ENCODE measurements around the gene PLA1A.
"Not testable (repeated sequence)": the region's sequence is repeated elsewhere in the genome, so short reads cannot be mapped to it uniquely, and the experiment has no call there.

PLA1A gene, protein sequence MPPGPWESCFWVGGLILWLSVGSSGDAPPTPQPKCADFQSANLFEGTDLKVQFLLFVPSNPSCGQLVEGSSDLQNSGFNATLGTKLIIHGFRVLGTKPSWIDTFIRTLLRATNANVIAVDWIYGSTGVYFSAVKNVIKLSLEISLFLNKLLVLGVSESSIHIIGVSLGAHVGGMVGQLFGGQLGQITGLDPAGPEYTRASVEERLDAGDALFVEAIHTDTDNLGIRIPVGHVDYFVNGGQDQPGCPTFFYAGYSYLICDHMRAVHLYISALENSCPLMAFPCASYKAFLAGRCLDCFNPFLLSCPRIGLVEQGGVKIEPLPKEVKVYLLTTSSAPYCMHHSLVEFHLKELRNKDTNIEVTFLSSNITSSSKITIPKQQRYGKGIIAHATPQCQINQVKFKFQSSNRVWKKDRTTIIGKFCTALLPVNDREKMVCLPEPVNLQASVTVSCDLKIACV

DNA sequence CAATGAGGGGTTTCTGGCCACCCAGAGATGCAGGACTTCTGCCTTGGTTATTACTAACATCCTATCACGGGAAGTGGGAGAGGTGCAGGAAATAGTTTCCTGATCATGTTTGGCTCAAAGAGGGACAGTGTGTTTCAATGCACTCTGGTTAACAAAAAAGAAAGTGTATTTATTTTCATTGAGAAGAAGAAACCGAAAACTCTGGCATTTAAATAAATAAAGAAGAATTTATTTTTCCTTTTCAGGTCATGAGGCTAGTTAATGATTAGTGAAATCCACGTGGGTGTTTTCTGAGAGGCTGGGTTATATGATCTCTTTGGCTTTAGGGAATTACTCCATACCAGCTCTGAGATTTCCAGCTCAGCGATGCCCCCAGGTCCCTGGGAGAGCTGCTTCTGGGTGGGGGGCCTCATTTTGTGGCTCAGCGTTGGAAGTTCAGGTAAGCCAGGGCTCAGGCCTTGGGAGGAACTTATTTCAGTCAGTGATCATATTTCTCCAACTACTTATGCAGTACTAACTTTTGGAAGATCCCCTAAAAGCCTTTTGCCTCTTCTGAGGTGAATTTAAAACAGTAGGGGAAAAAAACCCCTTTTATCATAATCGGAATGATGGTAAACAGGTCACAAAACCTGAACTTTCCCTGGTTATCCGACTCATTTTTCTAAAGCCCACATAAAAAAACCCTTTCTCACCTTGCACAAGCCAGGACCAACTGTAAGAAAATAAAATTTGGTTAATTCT is at the start of gene PLA1A:
Gene PLA1A (plus strand): TSS at position 338 of the 741 bp plus-strand sequence. CDS start 29 bp downstream, at position 367.
- no peak for DNase-seq

DNA sequence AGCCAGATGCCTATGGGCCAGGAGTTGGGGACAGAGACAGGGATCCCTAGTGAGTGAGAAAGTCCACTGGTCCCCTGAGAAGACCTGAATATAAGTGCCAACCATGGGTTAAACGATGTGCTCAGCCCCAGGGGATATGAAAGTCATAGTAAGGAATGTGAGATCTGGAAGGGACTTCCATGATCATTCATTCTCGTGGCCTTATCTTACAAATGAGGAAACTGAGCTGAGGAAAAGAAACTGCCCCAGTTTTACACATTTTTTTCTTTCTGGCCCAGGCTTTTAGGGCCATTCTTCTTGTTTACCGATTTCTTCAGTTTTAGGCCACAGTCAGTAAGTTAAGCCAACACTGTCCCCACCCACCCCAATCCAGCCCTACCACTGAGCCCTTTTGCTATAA is 49.3 kb upstream of the PLA1A start:
- no peak for DNase-seq

DNA sequence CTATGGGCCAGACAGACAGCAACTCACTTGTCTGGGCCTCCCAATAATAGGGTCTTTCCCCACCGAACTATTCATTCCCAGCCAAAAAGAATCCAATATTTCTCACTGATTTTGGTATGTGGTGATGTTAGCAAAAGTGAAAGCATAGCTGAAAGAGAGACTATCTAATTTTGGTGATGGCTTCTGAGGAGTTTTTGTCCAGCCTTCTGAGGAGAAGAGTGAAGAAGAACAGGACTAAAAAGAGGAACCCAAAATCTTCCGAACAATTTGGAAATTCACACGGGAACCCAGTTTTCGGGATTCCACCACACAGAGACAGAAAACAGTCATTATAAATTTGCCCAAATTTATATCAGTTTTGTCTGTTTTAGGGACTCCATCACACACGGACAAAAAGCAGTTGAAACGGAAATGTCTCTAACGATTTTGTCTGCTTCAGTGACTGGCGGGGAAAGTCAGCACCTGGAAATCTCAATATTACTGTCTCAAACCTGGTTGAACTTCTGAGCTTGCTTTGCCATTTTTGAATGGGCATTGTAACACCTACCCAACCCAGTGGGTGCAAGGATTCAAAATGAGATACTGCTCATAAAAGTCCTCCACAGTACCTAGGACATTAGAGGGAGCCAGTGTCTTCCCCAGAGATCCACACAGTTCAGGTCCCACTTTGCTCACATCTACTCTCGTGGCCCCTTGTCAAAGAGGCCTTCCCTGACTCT is 47.3 kb upstream of the PLA1A start:
- no peak for DNase-seq

DNA sequence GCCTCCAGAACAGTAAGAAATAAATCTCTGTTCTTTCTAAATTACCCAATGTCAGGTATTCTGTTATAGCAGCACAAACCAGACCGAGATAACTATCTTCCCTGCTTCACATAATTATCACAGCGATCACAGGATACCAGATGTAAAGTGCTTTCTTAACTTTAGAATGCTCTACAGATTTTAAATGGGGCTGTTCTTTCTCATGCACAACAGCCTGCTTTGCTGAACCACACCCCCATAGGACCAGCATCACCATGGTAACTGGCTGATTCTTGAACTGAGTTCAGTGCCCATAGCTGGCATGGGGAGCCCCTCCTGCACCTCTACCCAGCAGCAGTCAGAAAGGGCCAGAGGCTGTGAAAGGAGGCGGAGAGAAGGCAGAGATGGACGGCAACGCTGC is 46.1 kb upstream of the PLA1A start:
- no peak for DNase-seq

DNA sequence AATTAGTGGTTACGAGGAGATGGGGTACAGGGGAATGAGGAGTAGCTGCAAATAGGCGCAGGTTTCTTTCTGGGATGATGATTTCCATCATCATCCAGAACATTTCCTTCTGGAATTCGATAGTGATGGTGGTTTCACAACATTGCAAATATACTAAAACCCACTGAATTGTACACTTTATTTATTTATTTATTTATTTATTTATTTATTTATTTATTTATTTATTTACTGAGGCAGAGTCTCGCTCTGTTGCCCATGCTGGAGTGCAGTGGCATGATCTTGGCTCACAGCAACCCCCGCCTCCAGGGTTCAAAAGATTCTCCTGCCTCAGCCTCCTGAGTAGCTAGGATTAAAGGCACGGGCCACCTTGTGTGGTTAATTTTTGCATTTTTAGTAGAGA is 44.8 kb upstream of the PLA1A start:
- not testable (repeated sequence) for DNase-seq

DNA sequence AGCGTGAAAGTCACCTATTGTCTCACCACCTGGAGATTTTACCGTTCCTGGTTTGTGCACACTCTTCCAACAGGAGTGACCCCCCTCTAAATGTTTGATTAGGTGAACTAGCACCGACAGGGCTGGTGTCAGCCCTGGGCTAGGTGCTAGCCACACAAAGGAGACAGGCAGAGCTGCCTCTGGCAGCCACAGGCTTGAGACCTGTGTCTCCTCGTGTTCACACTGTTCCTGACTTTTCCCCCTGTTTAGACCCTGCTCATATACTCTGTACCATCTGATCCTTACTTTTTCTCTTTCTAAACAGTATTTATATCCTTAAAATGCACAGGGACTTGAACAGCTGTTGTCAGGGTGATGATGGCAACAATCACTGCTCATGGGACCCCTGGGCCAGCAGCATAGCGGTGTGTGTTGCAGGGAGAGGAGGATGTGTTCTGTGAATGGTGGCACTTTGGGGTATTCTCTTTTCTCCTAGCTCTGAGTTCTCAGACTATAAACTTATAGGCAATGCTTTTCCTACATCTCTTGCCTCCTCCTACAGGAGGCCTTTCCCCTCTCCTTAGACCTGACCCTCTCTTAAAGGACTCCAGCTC is 43.8 kb upstream of the PLA1A start:
- no peak for DNase-seq

DNA sequence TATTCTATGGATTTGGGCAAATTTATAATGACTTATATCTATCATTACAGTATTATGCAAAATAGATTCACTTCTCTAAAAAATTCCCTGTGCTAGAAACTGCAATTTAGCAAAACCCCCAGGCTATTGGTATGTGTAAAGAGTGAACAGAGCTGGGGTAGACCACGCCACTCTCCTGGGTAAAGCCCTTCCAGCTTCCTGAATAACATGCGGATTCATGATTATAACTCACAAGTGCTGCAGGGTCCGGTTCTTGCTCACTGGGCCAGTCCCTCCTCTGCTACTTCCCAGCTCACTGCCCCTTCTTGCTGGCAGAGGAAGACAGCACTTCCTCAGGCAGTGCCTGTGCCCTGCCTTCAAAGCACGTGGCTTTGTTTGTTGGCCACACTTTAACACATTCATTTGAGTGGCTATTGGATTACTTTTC is 42.4 kb upstream of the PLA1A start:
- no peak for DNase-seq

DNA sequence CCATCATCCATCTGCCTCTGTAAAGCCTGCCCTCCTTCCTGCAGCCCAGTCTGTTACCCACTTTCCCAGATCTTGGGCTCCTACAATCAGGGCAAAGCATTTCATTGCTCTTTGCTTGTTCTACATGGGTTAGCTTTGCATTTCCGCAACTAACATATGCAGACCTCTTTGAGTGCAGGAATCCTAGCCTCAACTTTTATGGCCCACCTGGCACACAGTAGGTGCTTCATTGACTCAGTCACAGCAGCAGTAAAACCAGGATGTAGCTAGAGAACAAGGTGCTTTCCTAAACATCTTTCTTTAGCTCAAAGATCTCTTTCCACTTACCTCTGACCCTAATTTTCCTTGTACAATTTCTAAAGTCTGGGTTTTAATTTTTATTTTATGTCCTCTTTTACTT is 41.8 kb upstream of the PLA1A start:
- DNase-seq: no peak

DNA sequence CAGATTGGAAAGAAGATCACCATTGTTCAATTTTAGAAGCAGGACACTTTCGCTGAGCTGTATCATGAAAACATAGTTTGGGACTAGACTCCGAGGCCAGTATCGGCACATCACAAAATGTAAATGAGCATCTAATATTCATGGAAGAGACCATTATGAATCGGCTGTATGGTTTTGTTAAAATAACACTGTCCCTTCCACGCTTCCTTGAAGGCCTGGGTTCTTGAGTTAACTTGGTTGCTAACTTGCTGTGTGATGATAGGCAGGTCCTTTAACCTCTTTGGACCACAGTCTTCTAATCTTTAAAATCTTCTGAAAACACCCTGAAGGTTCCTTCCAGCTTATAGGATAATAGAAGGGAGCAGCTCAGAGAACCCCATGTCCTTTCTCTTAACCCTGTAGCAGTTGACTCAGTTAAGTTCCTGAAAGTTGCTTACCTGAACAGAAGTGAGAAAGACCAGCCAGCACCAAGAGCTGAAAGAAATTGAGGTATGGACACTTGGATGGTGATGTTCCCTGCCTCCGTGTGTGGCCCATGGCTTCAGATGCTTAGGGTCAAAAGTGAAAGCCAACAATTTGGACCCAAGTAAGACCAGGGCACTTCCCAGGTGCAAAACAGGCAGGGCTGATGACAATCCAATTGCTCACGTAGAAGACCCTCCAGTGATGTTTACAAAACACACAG is 40.4 kb upstream of the PLA1A start:
- no peak for DNase-seq

DNA sequence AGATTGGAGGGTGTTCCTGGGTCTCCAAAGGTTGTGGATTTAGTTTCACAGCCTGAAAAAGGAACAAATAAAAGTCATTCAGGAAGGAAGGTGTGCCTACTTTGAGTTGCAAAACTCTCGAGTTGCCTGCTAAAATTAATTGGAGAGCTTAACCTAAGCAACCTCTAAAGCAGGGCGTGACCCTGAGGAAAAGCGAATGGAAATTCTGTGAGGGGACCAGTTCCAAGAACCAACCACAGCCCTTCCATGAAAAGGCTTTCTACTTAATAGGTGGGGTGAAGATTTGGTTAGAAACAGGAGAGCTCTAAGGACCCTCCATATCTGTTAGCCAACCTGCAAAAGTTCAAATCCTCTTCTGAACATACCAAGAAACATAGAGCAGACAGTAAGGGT is 39.8 kb upstream of the PLA1A start:
- peak; percentile 17 to 33 for DNase-seq

DNA sequence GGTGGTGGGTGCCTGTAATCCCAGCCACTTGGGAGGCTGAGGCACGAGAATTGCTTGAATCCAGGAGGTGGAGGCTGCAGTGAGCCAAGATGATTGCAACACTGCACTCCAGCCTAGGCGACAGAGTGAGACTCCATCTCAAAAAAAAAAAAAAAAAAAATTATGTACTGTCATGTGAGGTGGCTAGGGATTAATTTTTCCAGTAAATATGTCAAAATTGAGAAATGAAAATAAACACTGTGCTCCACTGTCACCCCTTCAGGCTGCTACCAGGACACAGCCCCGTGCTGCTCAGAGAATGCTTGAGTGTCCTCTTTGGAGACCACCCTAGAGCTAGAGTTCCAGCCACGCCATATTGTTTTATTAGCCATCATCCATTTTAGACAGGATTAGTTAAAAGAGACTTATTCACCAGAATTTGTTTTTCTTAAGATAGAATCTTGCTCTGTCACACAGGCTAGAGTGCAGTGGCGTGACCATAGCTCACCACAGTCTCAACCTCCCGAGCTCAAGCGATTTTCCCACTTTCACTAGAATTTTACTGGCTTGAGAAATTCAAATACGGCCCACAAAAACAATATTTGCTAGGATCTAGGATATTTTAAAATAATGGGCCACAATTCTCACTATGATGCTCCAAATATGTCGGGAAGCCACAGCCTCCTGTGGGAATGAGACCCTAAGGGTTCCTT is 38.9 kb upstream of the PLA1A start:
- no peak for DNase-seq

DNA sequence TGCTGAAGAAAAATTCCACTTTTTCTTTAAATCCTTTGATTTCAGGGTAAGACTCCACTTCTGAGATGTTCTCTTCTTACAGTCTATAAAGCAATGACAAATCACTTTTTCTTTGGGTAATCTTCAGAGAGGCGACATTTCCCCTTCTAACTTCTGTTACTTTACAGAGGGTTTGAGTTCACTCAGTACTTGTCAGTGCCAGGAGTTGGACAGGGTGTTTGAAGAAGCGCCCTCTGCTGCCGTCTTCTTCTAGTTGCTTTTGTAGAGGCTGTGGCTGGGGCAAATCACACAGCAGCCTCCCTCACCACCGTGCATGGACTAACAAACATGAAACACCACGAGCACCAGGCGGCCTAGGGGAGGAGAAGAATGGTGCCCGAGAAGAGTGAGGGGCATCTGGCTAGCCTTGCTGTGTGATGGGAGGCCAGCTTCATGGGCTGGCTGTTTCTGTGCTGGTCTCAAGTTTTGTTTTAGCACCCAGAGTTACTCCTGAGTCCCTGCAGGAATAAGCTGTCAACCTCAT is 38.2 kb upstream of the PLA1A start, which contains the start of gene CD80:
Gene CD80 (minus strand): TSS at position 174 of the 523 bp plus-strand sequence. CDS start 1,886 bp downstream, outside the sequence.
- peak; percentile 68 to 76 for DNase-seq

DNA sequence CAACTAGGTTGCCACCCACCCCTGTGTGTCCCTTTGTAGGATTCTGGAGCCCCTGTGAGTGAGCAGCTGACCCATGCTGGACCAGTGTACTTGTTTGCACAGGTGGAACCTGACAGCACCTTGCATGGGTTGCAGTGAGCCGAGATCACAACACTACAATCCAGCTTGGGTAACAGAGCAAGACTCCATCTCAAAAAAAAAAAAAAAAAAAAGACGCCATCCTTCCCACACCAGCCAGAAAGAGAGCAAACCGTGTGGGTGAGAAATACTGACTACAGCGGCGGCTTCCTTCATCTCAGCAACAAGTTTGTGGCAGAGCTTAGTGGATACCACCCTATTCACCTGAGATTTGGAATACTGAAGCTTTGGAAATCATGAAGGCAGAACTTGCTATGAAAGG is 37.5 kb upstream of the PLA1A start:
- no peak for DNase-seq

DNA sequence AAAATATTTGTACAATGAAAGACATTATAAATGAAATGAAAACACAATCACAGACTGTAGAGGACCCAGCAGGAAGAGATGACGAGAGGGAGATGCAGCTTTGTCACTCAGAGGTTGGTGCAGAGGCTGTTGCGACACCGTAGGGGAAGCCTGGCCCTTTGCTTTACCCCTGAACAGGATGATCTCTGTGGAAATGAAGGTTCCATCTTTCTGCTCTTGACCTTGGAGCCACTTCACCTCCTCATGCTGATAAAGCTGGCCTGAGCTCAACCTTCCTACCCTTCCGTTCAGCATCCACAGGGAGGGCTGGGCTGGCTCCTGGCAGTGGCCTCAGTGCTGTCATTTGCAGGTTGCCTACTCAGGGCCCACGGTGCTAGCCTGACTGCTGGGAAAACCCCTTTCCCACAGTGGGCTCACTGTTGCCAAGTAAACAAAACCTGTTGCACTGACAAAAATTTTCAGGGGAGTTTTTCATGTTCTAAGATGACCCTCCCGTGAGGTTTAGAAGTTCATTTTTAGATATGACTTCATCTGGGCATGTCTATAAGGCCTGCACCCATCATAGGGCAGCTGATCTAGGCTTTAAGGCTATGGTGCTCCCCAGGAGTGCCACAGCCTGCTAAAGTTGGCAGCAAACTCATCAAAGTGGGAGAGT is 35.3 kb upstream of the PLA1A start:
- DNase-seq: peak; percentile 39 to 51

DNA sequence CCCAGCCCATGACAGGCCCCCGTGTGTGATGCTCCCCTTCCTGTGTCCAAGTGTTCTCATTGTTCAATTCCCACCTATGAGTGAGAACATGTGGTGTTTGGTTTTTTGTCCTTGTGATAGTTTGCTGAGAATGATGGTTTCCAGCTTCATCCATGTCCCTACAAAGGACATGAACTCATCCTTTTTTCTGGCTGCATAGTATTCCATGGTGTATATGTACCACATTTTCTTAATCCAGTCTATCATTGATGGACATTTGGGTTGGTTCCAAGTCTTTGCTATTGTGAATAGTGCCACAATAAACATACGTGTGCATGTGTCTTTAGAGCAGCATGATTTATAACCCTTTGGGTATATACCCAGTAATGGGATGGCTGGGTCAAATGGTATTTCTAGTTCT is 34.4 kb upstream of the PLA1A start:
- DNase-seq: not testable (repeated sequence)

DNA sequence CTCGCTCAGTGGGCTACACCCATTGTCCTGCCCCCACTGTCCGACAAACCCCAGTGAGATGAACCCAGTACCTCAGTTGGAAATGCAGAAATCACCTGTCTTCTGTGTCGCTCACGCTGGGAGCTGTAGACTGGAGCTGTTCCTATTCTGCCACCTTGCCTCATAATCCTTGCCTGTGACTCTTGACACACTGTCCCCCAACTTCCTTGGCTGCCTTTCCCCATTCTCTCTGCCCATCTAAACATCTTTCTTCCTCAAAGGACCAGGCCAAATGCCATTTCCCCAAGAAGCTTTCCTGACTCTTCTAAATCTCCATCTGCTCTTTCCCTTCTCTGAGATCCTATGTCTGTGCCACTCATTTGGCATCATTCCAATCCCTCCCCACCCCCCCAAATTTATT is 28.5 kb upstream of the PLA1A start:
- no peak for DNase-seq

DNA sequence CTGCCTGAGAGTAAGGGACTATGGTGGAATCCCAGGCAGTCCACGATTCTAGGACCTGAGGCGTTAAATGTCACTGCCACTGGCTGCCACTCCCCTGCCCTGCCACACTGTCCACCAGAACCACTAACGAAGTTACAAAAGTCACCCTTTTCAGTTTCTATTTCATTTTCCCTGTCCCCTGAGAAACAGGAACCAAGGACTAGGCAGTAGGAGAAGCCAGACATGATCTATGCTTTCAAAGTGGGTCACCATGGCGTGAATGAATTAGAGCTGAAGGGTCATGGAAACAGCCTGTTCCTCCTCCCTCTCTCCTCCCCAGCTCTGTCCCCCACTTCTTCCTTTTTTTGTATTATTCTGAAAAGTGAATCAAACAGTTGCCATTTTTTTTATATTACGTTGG is 27.5 kb upstream of the PLA1A start:
- DNase-seq: no peak

DNA sequence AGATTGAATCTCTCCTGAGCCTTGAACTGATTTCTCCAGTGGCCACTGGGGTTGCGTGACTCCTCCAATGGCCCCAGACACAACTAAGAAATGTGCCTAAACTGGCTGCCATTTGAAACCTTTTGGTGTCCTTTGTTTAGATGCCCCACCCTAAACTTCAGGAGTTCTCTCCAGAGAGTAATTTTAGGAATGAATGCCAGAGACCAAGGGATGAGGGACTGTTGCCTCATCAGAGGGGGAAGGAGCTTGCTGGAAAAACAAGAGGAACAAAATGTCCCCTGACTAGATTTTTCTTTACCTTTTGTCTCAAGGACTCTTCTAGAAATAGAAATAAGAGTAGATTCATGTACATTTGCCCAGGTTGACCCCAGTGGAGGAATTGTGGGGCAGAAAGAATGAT is 26.5 kb upstream of the PLA1A start:
- DNase-seq: no peak

DNA sequence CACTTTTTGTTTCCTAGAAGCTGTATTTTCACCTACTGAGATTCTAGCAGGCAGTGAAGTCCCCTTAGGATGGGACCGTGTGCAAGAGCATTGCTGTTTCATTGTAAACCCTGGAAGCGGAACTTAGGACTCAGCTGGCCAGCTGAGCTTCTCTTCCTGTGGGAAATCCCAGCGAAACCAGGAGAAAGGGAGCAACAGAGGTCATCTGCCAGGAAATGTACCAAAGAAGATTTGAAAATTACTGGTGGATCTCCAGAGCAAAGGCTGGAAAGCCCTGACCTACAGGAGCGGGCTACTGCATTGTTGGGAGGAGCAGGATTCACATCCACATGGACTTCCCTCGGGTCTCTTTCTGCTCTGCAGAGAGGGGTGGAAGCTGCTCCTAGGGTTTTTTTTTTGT is 26.0 kb upstream of the PLA1A start:
- no peak for DNase-seq

DNA sequence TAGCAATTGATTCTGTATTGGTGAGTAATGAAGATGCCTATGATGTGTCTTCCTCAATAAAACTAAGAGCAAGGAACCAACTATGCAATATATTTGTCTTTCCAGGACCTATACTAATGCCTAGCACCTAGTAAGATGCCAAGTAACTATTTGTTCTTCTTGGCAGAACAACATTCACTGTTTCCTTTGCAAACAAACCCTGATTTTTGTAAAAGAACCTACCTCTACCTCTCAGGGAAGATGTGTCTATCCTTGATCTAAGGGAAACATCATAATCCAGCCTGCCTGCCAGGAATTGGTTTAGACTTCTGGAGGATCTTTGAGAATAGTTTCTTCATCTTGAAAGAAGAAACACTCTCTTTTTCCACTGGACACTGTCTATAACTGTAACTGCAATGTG is 22.2 kb upstream of the PLA1A start:
- DNase-seq: no peak

Data from activated CD4-positive, alpha-beta T cell treated with anti-CD3 and anti-CD28 coated beads, Interleukin-2, amount 50 U/mL, for 48 hours (primary cell).